NCI-H1436 (cell line): Measurements from ENCODE around the gene STXBP1.

Experiments
- DNase-seq: peaks from one replicate; lab custom pipeline; 2025; lab: John Stamatoyannopoulos, UW

The STXBP1 gene

DNA sequence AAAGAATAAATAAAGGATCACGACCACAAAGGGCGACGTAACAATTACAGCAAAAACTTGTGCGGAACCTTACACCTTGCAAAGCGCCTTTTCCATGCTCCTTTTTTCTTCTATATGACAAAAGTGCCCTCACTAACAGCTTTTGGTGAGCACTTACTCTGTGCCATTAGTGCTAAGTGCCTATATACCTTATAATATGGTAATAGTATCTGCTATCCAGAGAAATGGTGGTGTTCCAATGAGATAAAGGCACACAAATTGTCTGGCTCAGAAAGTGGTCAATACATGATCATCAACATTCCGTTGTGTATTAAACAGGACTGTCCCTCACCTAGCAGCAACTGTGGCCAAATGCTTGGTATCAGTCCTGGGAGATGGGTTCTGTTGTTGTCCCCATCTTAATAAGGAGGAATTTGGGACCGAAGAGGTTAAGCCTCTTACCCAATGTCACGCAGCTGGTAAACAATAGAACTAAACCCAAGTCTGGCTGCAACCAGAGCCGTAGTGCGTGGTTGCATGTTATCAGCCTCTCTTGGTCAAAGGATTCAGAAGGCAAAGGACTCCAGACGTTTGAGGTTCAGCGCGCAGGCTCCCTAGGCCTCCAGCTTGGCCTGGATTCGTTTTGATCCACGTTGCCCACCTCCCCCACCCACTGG is 123.6 kb downstream of the STXBP1 start:
- no peak for DNase-seq

DNA sequence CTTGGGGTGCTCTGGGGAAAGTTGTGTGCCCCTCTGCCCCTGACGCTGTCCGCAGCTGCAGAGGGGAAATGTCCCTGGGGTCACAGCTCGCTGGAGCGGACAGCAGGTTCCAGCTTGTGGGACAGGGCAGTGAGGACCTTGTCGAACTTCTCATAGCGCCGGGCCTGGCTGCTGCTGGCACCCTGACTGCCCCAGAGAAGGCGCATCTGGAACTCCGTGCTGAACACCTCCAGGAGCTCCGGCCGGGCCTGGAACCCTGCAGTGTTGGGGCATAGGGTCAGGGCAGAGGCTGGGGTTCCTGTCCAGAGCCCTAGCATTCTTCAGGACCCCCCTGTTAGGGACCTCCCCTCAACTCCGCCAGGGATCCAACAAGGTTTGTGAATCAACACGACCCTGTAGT is 126.6 kb downstream of the STXBP1 start:
- DNase-seq = no peak

DNA sequence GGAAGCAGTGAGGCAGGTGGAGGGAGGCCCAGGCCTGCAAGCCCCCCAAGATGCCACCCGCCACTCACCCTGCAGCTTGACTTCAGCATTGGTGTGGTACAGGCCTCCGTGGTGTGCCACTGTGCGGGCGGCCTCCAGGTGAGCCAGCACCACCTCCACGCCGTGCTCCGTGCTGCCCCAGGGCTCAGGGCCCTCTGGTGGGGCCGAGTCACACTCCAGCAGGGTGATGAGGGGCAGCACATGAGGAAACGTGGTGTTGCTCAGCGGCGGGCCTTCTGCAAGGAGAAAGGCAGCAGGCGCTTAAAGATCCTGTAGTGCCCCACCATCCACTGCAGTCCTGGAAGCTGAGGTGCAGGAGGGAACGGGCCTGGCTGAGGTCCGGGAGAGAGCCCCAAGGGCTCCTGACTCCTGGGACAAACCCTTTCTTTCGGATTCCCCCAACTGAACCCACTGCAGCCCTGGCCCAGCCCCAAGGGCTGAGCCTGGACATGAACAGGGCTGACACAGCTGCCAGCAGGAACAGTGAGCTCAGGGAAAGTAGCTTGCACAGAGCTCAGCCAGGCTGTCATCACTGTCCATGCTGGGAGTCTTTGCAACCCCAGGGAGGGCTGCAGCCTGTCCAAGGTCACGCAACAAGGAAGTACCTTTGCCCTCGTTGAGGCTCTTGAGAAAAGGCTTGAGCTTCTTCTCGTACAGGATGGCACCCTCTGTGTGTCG is 127.7 kb downstream of the STXBP1 start:
- no peak for DNase-seq

DNA sequence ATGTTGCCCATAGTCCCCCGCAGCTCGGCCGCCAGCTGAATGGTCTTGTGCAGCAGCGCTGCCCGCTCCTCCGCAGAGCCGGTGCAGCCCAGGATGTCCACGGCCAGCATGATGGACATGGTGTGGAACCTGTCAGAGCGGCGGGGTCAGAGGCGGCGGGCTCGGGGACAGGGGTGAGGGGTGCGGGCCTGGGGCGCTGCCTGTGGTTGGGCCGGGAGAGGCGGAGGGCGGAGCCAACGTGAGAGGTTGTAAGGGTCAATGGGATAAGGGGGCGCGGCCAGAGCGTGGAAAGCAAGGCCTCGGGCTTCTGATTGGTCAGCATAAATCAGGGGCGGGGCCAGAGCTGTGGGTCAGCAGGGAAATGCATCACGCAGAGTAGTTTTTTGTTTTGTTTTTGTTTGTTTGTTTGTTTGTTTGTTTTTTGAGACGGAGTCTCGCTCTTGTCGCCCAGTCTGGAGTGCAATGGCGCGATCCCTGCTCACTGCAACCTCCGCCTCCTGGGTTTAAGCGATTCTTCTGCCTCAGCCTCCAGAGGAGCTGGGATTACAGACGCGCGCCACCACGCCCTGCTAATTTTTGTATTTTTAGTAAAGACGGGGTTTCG is 129.9 kb downstream of the STXBP1 start:
- DNase-seq = no peak
